Endothelial cell of umbilical vein (primary cell): Measurements from ENCODE around the gene COL4A2. TPM values are rescaled to one million over a fixed set of nuclear protein-coding genes. Genes with fewer than 3 reads are reported as not detected.

ENCODE experiments used
- BruUV-seq: library from RNA; stranded (reverse); fragments of 400-500 nt; replicated peaks from 2 replicates; lab custom pipeline; 2021; lab: Mats Ljungman, UMichigan
- CTCF ChIA-PET: fragments of 300-600, 350-600 bp; sonication (Branson Sonifier 250); formaldehyde crosslinking; loops from one replicate; lab custom pipeline; 2021; ENCODE audit warnings: antibody characterized with exemption, inconsistent platforms; lab: Charles Lee
- POLR2A ChIA-PET: fragments of 300-600, 350-600 bp; sonication (Branson Sonifier 250); formaldehyde crosslinking; loops from one replicate; lab custom pipeline; 2021; ENCODE audit warnings: antibody characterized with exemption, inconsistent platforms; lab: Charles Lee
- DNase-seq: peaks from one replicate; pipeline ENCODE4 v3.0.0-alpha.2; 2011; ENCODE audit warnings: low read depth, low spot score
- FAIRE-seq: peaks from 2 replicates; lab custom pipeline; 2011; peaks lifted over from hg19 to GRCh38; lab: Jason Lieb, UNC
- H2AFZ ChIP-seq: 2 replicates; pipeline ENCODE4 v1.6.0; 2012; ENCODE audit warnings: low read depth, low read length, control low read depth, inconsistent platforms
- H3K27ac ChIP-seq: 2 replicates; pipeline ENCODE4 v1.5.1; 2011; ENCODE audit warnings: low read depth, mild to moderate bottlenecking, control low read depth, low read length, moderate library complexity; ENCODE audit not compliant: insufficient read depth
- H3K27me3 ChIP-seq, 2 experiments: 2 replicates each; pipeline versions ENCODE4 v1.6.0 to v1.6.1; 2011; ENCODE audit warnings: low read length in 2 of 2, mixed read lengths in 1 of 2; ENCODE audit not compliant: control insufficient read depth in 2 of 2, insufficient read depth in 2 of 2
- H3K36me3 ChIP-seq, 2 experiments: 2 replicates in 1 of 2; 3 replicates in 1 of 2; pipeline ENCODE4 v1.5.1; 2011; ENCODE audit warnings: low read length in 2 of 2, mild to moderate bottlenecking in 1 of 2, moderate library complexity in 1 of 2; ENCODE audit not compliant: control insufficient read depth in 2 of 2, insufficient read depth in 2 of 2; ENCODE audit errors: extremely low read depth in 1 of 2
- H3K4me1 ChIP-seq: 3 replicates; pipeline ENCODE4 v1.5.1; 2011; ENCODE audit warnings: mild to moderate bottlenecking, low read length; ENCODE audit not compliant: control insufficient read depth, insufficient read depth; ENCODE audit errors: extremely low read depth
- H3K4me2 ChIP-seq: 2 replicates; pipeline ENCODE4 v1.6.1; 2011; ENCODE audit warnings: low read length, control low read depth, mixed read lengths; ENCODE audit not compliant: insufficient read depth
- H3K4me3 ChIP-seq, 3 experiments: fragments of 200-600 bp in 1 of 3; sonication (generic), shearing (Covaris generic) in 1 of 3; replicated peaks in 1 of 3; 2 replicates each; pipeline ENCODE4 v1.5.1; 2011 to 2016; ENCODE audit warnings: control low read depth in 3 of 3, low read length in 3 of 3, mild to moderate bottlenecking in 2 of 3, inconsistent platforms in 1 of 3, low read depth in 1 of 3, moderate library complexity in 1 of 3; ENCODE audit not compliant: insufficient read depth in 1 of 3
- H3K79me2 ChIP-seq: 2 replicates; pipeline ENCODE4 v1.6.0; 2012; ENCODE audit warnings: low read length, inconsistent platforms; ENCODE audit not compliant: control insufficient read depth, insufficient read depth
- H3K9ac ChIP-seq: replicated peaks from 2 replicates; pipeline ENCODE3; 2011; ENCODE audit warnings: low read length, control low read depth; ENCODE audit not compliant: insufficient read depth; ENCODE audit errors: extremely low read depth
- H3K9me1 ChIP-seq: replicated peaks from 3 replicates; pipeline ENCODE4 v1.6.0; 2011; ENCODE audit warnings: mild to moderate bottlenecking, low read length; ENCODE audit not compliant: control insufficient read depth, insufficient read depth; ENCODE audit errors: extremely low read depth
- H3K9me3 ChIP-seq: replicated peaks from 2 replicates; pipeline ENCODE4 v1.5.1; 2012; ENCODE audit warnings: low read length, inconsistent platforms; ENCODE audit not compliant: control insufficient read depth, insufficient read depth
- H4K20me1 ChIP-seq: replicated peaks from 2 replicates; pipeline ENCODE3; 2011; ENCODE audit warnings: mild to moderate bottlenecking, low read length; ENCODE audit not compliant: control insufficient read depth, insufficient read depth; ENCODE audit errors: extremely low read depth
- CTCF ChIP-seq, 2 donors: IDR thresholded peaks; 1 replicate in 1 of 2; 2 replicates in 1 of 2; pipeline ENCODE4 v1.5.1; 2011; ENCODE audit warnings: low read length in 2 of 2, mild to moderate bottlenecking in 2 of 2, moderate library complexity in 2 of 2, control low read depth in 1 of 2, inconsistent platforms in 1 of 2, low read depth in 1 of 2; ENCODE audit not compliant: insufficient read depth in 1 of 2; ENCODE audit errors: extremely low read depth in 1 of 2
- FOS ChIP-seq: IDR thresholded peaks from 2 replicates; pipeline ENCODE4 v1.6.1; 2011; ENCODE audit warnings: mild to moderate bottlenecking, low read length, moderate library complexity, borderline replicate concordance; ENCODE audit not compliant: insufficient read depth
- JUN ChIP-seq: IDR thresholded peaks from 2 replicates; pipeline ENCODE4 v1.6.1; 2011; ENCODE audit warnings: borderline replicate concordance, low read depth; ENCODE audit not compliant: insufficient read length, insufficient read depth
- MYC ChIP-seq: IDR thresholded peaks from one replicate; pipeline ENCODE4 v1.6.1; 2011; ENCODE audit warnings: mild to moderate bottlenecking, low read depth, low read length
- POLR2AphosphoS5 ChIP-seq: IDR thresholded peaks from 2 replicates; pipeline ENCODE4 v1.6.1; 2012; ENCODE audit warnings: low read depth, mild to moderate bottlenecking, control low read depth, low read length, moderate library complexity; ENCODE audit not compliant: insufficient read depth
- dilution Hi-C: fragments of 300-500 bp; cut with MboI; formaldehyde crosslinking; loops from one replicate; pipeline ENCODE4 v1.15.0; 2019; ENCODE audit warnings: low sequenced_read_pairs; ENCODE audit not compliant: extremely low pct_ligation_motif_present
- intact Hi-C: fragments of 100-400 bp; cut with micrococcal nuclease; formaldehyde crosslinking; loops from one replicate; pipeline ENCODE4 v1.10.0; 2022
- polyA plus RNA-seq, 4 experiments: library from polyadenylated mRNA; depleted of rRNA in 3 of 4; stranded (reverse) in 3 of 4; unstranded in 1 of 4; fragments of >200 nt; gene quantifications; 2 replicates each; pipeline versions ENCODE4 v1.2.1 to v1.2.3, GENCODE V29; 2011 to 2012; ENCODE audit warnings: missing spikeins in 1 of 4
- total RNA-seq: library from RNA; stranded (reverse); gene quantifications from 2 replicates; pipeline ENCODE4 v1.2.3, GENCODE V29; 2021

Gene COL4A2
- total and polyA plus RNA-seq, 2 donors (not counting 3 experiments of a cell fraction or from before 2014, with no cell fraction given) = 792 to 940 TPM

- DNase-seq (no peak), FAIRE-seq (no peak)
- ChIA-PET POLR2A (no interaction called here), CTCF (interaction anchor here (1.4 kb wide), 1 partner anchor 15 kb away, joined by 5 read pairs; no protein-coding TSS in a partner anchor)
- H4K20me1 ChIP-seq = no peaks in the 10 kb centered on the region
- H3K79me2 ChIP-seq = no peaks in the 10 kb centered on the region
- no peak overlapping the region for H3K4me3 ChIP-seq
- no peak overlapping the region for H3K9ac ChIP-seq
- H2AFZ ChIP-seq = no peak overlapping the region
- H3K4me1 ChIP-seq = peaks cover 11% of the 10 kb centered on the region
- no peaks in the 10 kb centered on the region for H3K27me3 ChIP-seq
- intact Hi-C loops (loop anchor here (1.0 kb wide), 1 partner anchor 220 kb away; no protein-coding TSS in a partner anchor), dilution Hi-C loops (no loop called here)
- no TSS peak for BruUV-seq
- peaks cover 31 to 38% of the 10 kb centered on the region in 2 experiments for H3K36me3 ChIP-seq
- H3K9me1 ChIP-seq = no peaks in the 10 kb centered on the region
- no peak overlapping the region for H3K27ac ChIP-seq
- H3K4me2 ChIP-seq = no peak overlapping the region
- H3K9me3 ChIP-seq = no peaks in the 10 kb centered on the region
- TF ChIP-seq CTCF (IDR thresholded peaks at IDR 0.05; ENCODE audit: extremely low read depth in 1 of 2, insufficient read depth in 1 of 2, low read depth in 1 of 2, low read length in 2 of 2) = no peak
Observed at GRCh38 chr13:110440946-110441731, 134.1 kb downstream of the COL4A2 start.

GRCh38 chr13:110442930-110443621, 136.0 kb downstream of the COL4A2 start:
- Histone ChIP-seq H3K27me3 (no peaks in the 10 kb centered on the region), H3K4me3 (no peak overlapping the region), H3K9me3 (no peaks in the 10 kb centered on the region), H3K79me2 (no peaks in the 10 kb centered on the region), H3K4me2 (peak overlapping the region; percentile 38), H3K4me1 (peaks cover 11% of the 10 kb centered on the region), H3K9ac (no peak overlapping the region), H2AFZ (no peak overlapping the region), H3K27ac (peak overlapping the region; percentile 28), H4K20me1 (no peaks in the 10 kb centered on the region), H3K9me1 (no peaks in the 10 kb centered on the region), H3K36me3 (peaks cover 36 to 43% of the 10 kb centered on the region in 2 experiments)
- DNase-seq = peak; percentile 34
- intact Hi-C loops (no loop called here), dilution Hi-C loops (no loop called here)
- POLR2A ChIA-PET = no interaction called here
- FAIRE-seq = no peak
- no TSS peak for BruUV-seq
- TF ChIP-seq POLR2AphosphoS5 (no peak), FOS (peak; percentile 46), MYC (no peak), JUN (peak; percentile 50)
- CTCF ChIA-PET = interaction anchor here (0.5 to 1.6 kb wide), 4 partner anchors 10 to 223 kb away, joined by 3 to 5 read pairs (median 3); no protein-coding TSS in a partner anchor
